Measurements from ENCODE around the gene PICALM.
A peak's percentile ranks its signal among the peaks of the same experiment; 100 is the strongest.

Gene PICALM

DNA sequence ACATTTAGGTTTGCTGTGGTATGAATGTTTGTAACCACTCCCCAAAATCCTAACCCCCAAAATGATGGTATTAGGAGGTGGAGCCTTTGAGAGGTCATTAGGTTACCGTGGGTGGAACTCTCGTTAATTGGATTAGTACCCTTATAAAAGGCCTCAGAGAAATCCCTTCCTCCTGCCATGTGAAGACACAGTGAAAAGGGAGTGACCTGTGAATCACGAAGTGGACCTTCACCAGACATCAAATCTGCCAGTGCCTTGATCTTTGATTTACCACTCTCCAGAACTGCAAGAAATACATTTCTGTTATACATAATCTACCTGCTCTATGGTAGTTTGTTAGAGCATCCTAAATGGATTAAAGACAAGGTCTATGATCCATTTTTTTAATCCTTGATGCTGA, 12.6 kb upstream of the PICALM start:
- DNase-seq (ENCODE audit: low read depth): no peak
- no peak for TF ChIP-seq CTCF (conservative IDR thresholded peaks at IDR 0.05; ENCODE audit: control insufficient read depth, insufficient read depth, low read depth, low read length)
- H3K4me3 ChIP-seq (ENCODE audit: control insufficient read depth, low read depth, low read length): no peak overlapping the region

- TF ChIP-seq CTCF (conservative IDR thresholded peaks at IDR 0.05; ENCODE audit: control insufficient read depth, insufficient read depth, low read depth, low read length): no peak
- H3K4me3 ChIP-seq (ENCODE audit: control insufficient read depth, low read depth, low read length): no peak overlapping the region
- no peak for DNase-seq (ENCODE audit: low read depth)
Observed at GRCh38 chr11:86079421-86079820, 10.5 kb upstream of the PICALM start.

DNA sequence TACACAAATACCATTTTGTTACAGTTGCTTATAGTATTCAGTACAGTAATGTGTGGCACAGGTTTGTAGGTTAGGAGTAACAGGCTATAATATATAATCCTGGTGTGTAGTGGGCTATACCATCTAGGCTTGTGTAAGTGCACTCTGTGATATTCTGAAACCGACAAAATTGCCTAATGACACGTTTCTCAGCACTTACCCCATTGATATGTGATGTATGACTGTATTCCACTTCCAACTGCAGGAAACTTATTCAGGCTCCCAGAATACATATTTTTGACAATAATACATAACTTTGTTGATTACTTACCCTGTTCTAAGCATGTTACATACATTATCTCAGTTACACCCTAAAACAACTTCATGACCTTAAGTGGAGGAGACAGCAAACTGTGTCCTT, 5.1 kb upstream of the PICALM start:
- TF ChIP-seq CTCF (conservative IDR thresholded peaks at IDR 0.05; ENCODE audit: control insufficient read depth, insufficient read depth, low read depth, low read length): no peak
- H3K4me3 ChIP-seq (ENCODE audit: control insufficient read depth, low read depth, low read length): no peak overlapping the region
- no peak for DNase-seq (ENCODE audit: low read depth)

- no peak for DNase-seq (ENCODE audit: low read depth)
- no peak for TF ChIP-seq CTCF (conservative IDR thresholded peaks at IDR 0.05; ENCODE audit: control insufficient read depth, insufficient read depth, low read depth, low read length)
- H3K4me3 ChIP-seq (ENCODE audit: control insufficient read depth, low read depth, low read length): no peak overlapping the region
Observed at GRCh38 chr11:86072211-86072610, 3.3 kb upstream of the PICALM start.

DNA sequence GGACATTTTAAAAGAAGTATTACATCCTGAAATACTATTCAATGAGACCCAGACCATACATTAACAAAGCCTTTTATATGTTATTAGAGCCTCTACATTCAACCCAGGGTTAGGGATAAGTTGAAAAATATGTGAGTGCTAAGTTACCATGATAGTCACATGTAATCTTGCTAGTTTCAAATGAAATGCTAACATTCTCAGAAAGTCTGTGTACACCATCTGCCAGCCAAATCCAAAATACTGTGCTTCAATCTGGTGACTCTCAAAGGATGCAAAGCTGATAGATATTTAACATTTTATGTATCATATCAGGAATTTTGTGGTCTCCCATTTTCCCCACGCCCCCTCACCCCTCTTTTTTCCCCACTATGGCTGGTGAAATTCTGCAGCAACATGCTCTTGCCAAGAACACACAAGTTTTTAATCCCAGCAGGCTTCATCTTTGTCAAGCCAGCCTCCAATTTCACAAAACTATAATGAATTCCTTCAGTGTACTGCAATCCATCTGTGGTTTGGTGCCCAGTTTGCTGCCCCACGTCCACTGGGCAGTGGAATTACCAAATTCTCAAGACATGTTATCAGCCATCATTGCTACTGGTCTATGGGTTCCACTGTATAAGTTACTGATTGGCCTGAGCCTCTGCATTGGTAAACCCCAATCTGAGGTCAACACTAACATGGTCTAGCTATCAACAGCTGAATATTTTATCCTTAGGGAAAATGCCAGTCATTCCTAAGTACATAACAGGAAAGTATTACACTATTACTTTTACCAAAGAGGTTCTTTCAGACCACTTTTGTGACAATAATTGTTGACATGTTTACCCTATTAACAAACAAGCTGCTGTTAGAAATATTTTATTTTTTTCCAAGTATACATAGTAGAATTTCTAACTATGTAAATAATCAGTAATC, 1.5 kb upstream of the PICALM start:
- no peak for TF ChIP-seq CTCF (conservative IDR thresholded peaks at IDR 0.05; ENCODE audit: control insufficient read depth, insufficient read depth, low read depth, low read length)
- H3K4me3 ChIP-seq (ENCODE audit: control insufficient read depth, low read depth, low read length): no peak overlapping the region
- no peak for DNase-seq (ENCODE audit: low read depth)

DNA sequence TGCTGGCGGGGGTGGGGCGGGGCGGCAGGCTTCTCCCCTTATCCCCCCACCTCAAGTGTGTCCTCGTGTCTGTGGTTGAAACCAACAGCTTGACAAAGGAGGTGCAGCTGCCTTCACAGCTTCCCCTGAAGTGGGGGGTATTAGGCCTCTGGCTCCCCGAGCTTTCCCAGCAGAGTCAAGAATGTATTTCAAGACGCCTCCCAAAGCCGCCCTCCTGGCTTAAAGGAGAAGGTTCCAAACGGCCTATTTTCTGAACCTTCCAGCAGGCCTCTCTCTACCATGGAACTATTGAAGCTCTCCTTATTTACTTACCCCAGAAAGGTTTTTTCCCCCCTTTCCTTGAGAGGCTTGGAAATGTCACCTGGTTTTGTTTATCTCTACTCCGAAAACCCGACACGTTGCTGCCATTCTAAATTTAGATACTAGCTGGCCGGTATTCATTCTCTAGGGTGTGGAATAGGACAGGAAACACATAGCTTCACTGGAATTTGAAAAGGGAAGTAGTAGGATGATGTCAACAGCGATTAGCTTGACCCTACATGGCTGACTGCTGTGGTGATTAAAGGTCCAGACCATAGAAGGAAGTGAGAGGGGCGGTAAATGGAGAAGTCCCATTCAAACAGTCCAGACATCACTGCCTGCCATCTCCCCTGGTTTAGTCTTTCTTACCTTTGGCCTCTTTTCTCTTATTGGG, 671 bp upstream of the PICALM start:
- H3K4me3 ChIP-seq (ENCODE audit: control insufficient read depth, low read depth, low read length): peak overlapping the region; percentile 49
- no peak for TF ChIP-seq CTCF (conservative IDR thresholded peaks at IDR 0.05; ENCODE audit: control insufficient read depth, insufficient read depth, low read depth, low read length)
- peak; percentile 91 for DNase-seq (ENCODE audit: low read depth)

Data from fibroblast of mammary gland (primary cell).